H9 (cell line): ENCODE data around the gene CASD1. TPM values are rescaled to one million over a fixed set of nuclear protein-coding genes. Genes with fewer than 3 reads are reported as not detected.

Experiments used
- DNase-seq: peaks from one replicate; pipeline ENCODE4 v3.0.0-alpha.2; 2017
- H2AFZ ChIP-seq: one replicate; pipeline ENCODE4 v1.6.1; 2013; ENCODE audit warnings: mild to moderate bottlenecking, low read length, control low read depth, moderate library complexity
- H2AK5ac ChIP-seq: 2 replicates; pipeline ENCODE4 v1.6.1; 2013; ENCODE audit warnings: low read length, control low read depth, mixed read lengths; ENCODE audit not compliant: insufficient read length
- H2BK120ac ChIP-seq: one replicate; pipeline ENCODE4 v1.6.1; 2013; ENCODE audit warnings: low read depth, mild to moderate bottlenecking, low read length, control low read depth, inconsistent platforms; ENCODE audit not compliant: poor library complexity, severe bottlenecking
- H2BK12ac ChIP-seq: 2 replicates; pipeline ENCODE4 v1.6.1; 2013; ENCODE audit warnings: low read length, control low read depth, mixed read lengths, low read depth; ENCODE audit not compliant: insufficient read length
- H2BK15ac ChIP-seq: 2 replicates; pipeline ENCODE4 v1.6.1; 2013; ENCODE audit warnings: low read depth, low read length, control low read depth
- H2BK20ac ChIP-seq: one replicate; pipeline ENCODE4 v1.6.1; 2013; ENCODE audit warnings: low read depth, mild to moderate bottlenecking, low read length, control low read depth, inconsistent platforms; ENCODE audit not compliant: poor library complexity, severe bottlenecking
- H2BK5ac ChIP-seq: 2 replicates; pipeline ENCODE4 v1.6.1; 2013; ENCODE audit warnings: low read length, control low read depth, mixed read lengths; ENCODE audit not compliant: insufficient read length
- H3K14ac ChIP-seq: 2 replicates; pipeline ENCODE4 v1.6.1; 2013; ENCODE audit warnings: low read length, control low read depth; ENCODE audit not compliant: insufficient read depth
- H3K18ac ChIP-seq: 2 replicates; pipeline ENCODE4 v1.6.1; 2013; ENCODE audit warnings: low read depth, mild to moderate bottlenecking, mixed read lengths, low read length, control low read depth; ENCODE audit not compliant: insufficient read length
- H3K23ac ChIP-seq: 2 replicates; pipeline ENCODE4 v1.6.1; 2013; ENCODE audit warnings: low read length, control low read depth, mixed read lengths, low read depth; ENCODE audit not compliant: insufficient read length
- H3K23me2 ChIP-seq: 2 replicates; pipeline ENCODE4 v1.6.1; 2013; ENCODE audit warnings: low read depth, mild to moderate bottlenecking, mixed read lengths, low read length, control low read depth; ENCODE audit not compliant: insufficient read length, poor library complexity, severe bottlenecking
- H3K27ac ChIP-seq: 2 replicates; pipeline ENCODE4 v1.5.1; 2013; ENCODE audit warnings: low read length, control low read depth, mixed read lengths, low read depth; ENCODE audit not compliant: insufficient read length
- H3K27me3 ChIP-seq: 2 replicates; pipeline ENCODE4 v1.6.1; 2013; ENCODE audit warnings: low read length, control low read depth, inconsistent platforms; ENCODE audit not compliant: insufficient read depth
- H3K4ac ChIP-seq: 2 replicates; pipeline ENCODE4 v1.6.1; 2013; ENCODE audit warnings: low read depth, mild to moderate bottlenecking, control low read depth, inconsistent platforms, low read length, moderate library complexity
- H3K4me1 ChIP-seq: 2 replicates; pipeline ENCODE4 v1.6.1; 2013; ENCODE audit warnings: low read length, control low read depth, inconsistent platforms; ENCODE audit not compliant: insufficient read depth
- H3K4me2 ChIP-seq: 2 replicates; pipeline ENCODE4 v1.6.1; 2013; ENCODE audit warnings: low read length, control low read depth, mixed read lengths; ENCODE audit not compliant: insufficient read length, insufficient read depth
- H3K56ac ChIP-seq: 2 replicates; pipeline ENCODE4 v1.6.1; 2013; ENCODE audit warnings: low read depth, mild to moderate bottlenecking, mixed read lengths, low read length, control low read depth; ENCODE audit not compliant: insufficient read length
- H3K79me1 ChIP-seq: 2 replicates; pipeline ENCODE4 v1.6.1; 2013; ENCODE audit warnings: low read depth, mild to moderate bottlenecking, moderate library complexity, low read length, control low read depth, inconsistent platforms; ENCODE audit not compliant: insufficient read depth, poor library complexity, severe bottlenecking
- H3K79me2 ChIP-seq: 2 replicates; pipeline ENCODE4 v1.6.1; 2013; ENCODE audit warnings: low read length, control low read depth, inconsistent platforms; ENCODE audit not compliant: insufficient read depth
- H3K9ac ChIP-seq: 2 replicates; pipeline ENCODE4 v1.6.1; 2013; ENCODE audit warnings: low read length, control low read depth, mixed read lengths; ENCODE audit not compliant: insufficient read length; ENCODE audit errors: extremely low read depth
- H3K9me3 ChIP-seq: one replicate; pipeline ENCODE4 v1.6.1; 2013; ENCODE audit warnings: low read depth, low read length, inconsistent platforms; ENCODE audit not compliant: control insufficient read depth
- H3T11ph ChIP-seq: one replicate; pipeline ENCODE4 v1.6.1; 2013; ENCODE audit warnings: mild to moderate bottlenecking, low read length, control low read depth, inconsistent platforms
- H4K20me1 ChIP-seq: one replicate; pipeline ENCODE4 v1.6.1; 2013; ENCODE audit not compliant: control insufficient read depth, insufficient read length, insufficient read depth
- H4K5ac ChIP-seq: 2 replicates; pipeline ENCODE4 v1.6.1; 2013; ENCODE audit warnings: low read depth, mild to moderate bottlenecking, mixed read lengths, low read length, control low read depth; ENCODE audit not compliant: insufficient read length
- H4K8ac ChIP-seq: replicated peaks from 2 replicates; pipeline ENCODE4 v1.6.1; 2013; ENCODE audit warnings: low read length, control low read depth, mixed read lengths, low read depth; ENCODE audit not compliant: insufficient read length
- H4K91ac ChIP-seq: 2 replicates; pipeline ENCODE4 v1.6.1; 2013; ENCODE audit warnings: low read depth, mild to moderate bottlenecking, moderate library complexity, mixed read lengths, low read length, control low read depth; ENCODE audit not compliant: insufficient read length
- H3K27ac Mint-ChIP-seq, 3 experiments: 2 replicates in 2 of 3; 3 replicates in 1 of 3; pipeline ENCODE4 v1.8.0; 2020 to 2021; ENCODE audit warnings: mixed read lengths in 3 of 3, mild to moderate bottlenecking in 1 of 3, moderate library complexity in 1 of 3
- H3K27me3 Mint-ChIP-seq: 2 replicates; pipeline ENCODE4 v1.8.0; 2021; ENCODE audit warnings: low read depth, mild to moderate bottlenecking, moderate library complexity, mixed read lengths
- H3K36me3 Mint-ChIP-seq, 3 experiments: 2 replicates in 2 of 3; 3 replicates in 1 of 3; pipeline ENCODE4 v1.8.0; 2020 to 2021; ENCODE audit warnings: low read depth in 3 of 3, mixed read lengths in 3 of 3; ENCODE audit not compliant: insufficient read depth in 1 of 3
- H3K4me1 Mint-ChIP-seq, 2 experiments: 2 replicates each; pipeline ENCODE4 v1.8.0; 2020; ENCODE audit warnings: mixed read lengths in 2 of 2
- H3K4me3 Mint-ChIP-seq, 2 experiments: 2 replicates in 1 of 2; 3 replicates in 1 of 2; pipeline ENCODE4 v1.8.0; 2020 to 2021; ENCODE audit warnings: mild to moderate bottlenecking in 2 of 2, mixed read lengths in 2 of 2, moderate library complexity in 1 of 2
- H3K9me3 Mint-ChIP-seq, 2 experiments: 2 replicates in 1 of 2; 3 replicates in 1 of 2; pipeline ENCODE4 v1.8.0; 2020; ENCODE audit warnings: mild to moderate bottlenecking in 2 of 2, mixed read lengths in 2 of 2, moderate library complexity in 1 of 2
- WGBS: extraction: QIAGEN DNeasy Blood & Tissue Kit; methylation state at CpG from one replicate; pipeline ENCODE4 v1.1.7; 2013; ENCODE audit warnings: missing lambda C conversion rate, low lambda C conversion rate, mixed read lengths; ENCODE audit not compliant: insufficient read length; ENCODE audit errors: extremely low coverage; 5-methylcytosine and 5-hydroxymethylcytosine counted together
- total RNA-seq: library from RNA; stranded (reverse); gene quantifications from 2 replicates; pipeline ENCODE4 v1.2.1, GENCODE V29; 2021
- TF ChIP-seq, protein P1 (sequence below): fragments of 200-600 bp; sonication (generic); conservative IDR thresholded peaks from 3 replicates; pipeline ENCODE4 v1.8.0; 2021; ENCODE audit warnings: antibody characterized with exemption, mild to moderate bottlenecking

CASD1 gene
- total RNA-seq, 1 experiment from 2014 or later = 21.6 TPM

DNA sequence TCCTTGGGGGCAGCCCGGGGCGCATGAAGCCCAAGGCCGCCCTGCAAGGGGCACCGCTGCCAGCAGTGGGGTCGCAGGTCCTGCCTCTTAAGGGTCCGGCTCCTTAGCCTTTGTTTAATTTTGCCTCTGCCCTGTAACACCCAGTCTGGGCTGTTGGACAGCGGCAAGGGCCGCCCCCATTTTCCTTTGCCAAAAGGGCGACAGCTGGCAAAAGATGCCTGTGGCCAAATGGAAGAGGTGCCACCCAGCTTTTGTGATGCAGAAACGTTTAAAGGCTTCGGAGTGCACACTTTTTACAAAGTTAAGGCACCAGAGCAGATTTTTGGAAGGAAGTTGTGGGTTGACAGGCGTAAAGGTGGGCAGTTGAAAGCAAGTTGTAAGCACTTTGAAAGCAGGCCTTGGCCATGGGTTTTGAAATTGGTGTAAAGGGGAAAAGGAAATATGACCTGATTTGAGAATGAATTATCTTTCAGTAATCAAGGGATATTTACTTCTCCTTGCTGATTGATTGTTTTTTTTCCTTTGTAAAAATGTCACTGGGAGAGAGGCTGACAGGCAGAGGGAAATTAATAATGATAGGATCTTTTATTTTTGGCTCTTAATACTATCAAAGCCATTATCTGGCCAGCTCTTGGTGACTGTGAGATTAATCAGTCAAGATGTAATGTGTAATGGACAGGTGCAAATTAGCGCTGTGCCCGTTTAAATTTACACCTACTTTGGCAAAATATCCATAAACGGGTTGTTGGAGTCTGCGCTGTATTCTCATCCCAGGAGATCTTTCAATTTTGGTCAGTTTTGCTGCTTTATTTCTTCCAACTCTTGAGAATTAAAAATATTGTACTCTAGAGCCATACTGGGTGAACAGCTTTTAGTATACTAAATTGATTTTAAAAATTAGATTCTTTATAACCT, 1.2 kb downstream of the CASD1 start:
- H4K5ac ChIP-seq = no peak overlapping the region
- Mint-ChIP-seq H3K4me3 (peak overlapping the region; percentile 79 to 88), H3K27me3 (no peaks in the 10 kb centered on the region), H3K36me3 (no peaks in the 10 kb centered on the region; a peak in 1 of 7 replicates), H3K4me1 (peaks cover 45 to 52% of the 10 kb centered on the region in 2 experiments), H3K27ac (peak overlapping the region in 1 of 3 experiments; percentile 86; a peak in 4 of 7 replicates), H3K9me3 (no peaks in the 10 kb centered on the region)
- peaks cover 6% of the 10 kb centered on the region; the same call in 1 of the 2 replicates for H3K79me2 ChIP-seq
- peaks cover 3% of the 10 kb centered on the region; the same call in 1 of the 2 replicates for H3K4me1 ChIP-seq
- no peaks in the 10 kb centered on the region for H3K27me3 ChIP-seq
- no peak overlapping the region for H2BK5ac ChIP-seq
- H3K14ac ChIP-seq = peak overlapping the region; percentile 99
- H2BK20ac ChIP-seq = no peak overlapping the region
- no peaks in the 10 kb centered on the region for H3K79me1 ChIP-seq
- H2AK5ac ChIP-seq = no peak overlapping the region
- no peak overlapping the region for H3K56ac ChIP-seq
- peak overlapping the region; percentile 61 for H3K4me2 ChIP-seq
- peak overlapping the region; percentile 96 for H3K9ac ChIP-seq
- no CpG with 5 or more reads among the region's 16 CpGs for WGBS
- no peaks in the 10 kb centered on the region for H4K20me1 ChIP-seq
- H3K4ac ChIP-seq = no peak overlapping the region
- peaks cover 3% of the 10 kb centered on the region for H3K23me2 ChIP-seq
- H2AFZ ChIP-seq = no peak overlapping the region
- no peaks in the 10 kb centered on the region for H3K9me3 ChIP-seq
- TF ChIP-seq, protein P1, sequence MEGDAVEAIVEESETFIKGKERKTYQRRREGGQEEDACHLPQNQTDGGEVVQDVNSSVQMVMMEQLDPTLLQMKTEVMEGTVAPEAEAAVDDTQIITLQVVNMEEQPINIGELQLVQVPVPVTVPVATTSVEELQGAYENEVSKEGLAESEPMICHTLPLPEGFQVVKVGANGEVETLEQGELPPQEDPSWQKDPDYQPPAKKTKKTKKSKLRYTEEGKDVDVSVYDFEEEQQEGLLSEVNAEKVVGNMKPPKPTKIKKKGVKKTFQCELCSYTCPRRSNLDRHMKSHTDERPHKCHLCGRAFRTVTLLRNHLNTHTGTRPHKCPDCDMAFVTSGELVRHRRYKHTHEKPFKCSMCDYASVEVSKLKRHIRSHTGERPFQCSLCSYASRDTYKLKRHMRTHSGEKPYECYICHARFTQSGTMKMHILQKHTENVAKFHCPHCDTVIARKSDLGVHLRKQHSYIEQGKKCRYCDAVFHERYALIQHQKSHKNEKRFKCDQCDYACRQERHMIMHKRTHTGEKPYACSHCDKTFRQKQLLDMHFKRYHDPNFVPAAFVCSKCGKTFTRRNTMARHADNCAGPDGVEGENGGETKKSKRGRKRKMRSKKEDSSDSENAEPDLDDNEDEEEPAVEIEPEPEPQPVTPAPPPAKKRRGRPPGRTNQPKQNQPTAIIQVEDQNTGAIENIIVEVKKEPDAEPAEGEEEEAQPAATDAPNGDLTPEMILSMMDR = no peak
- H3K18ac ChIP-seq = peak overlapping the region; percentile 38
- no peak overlapping the region for H4K8ac ChIP-seq
- peak; percentile 56 for DNase-seq
- H3K27ac ChIP-seq = no peak overlapping the region
- no peak overlapping the region for H4K91ac ChIP-seq
- no peak overlapping the region for H2BK15ac ChIP-seq
- H3T11ph ChIP-seq = no peak overlapping the region
- no peak overlapping the region for H2BK12ac ChIP-seq
- H3K23ac ChIP-seq = no peak overlapping the region
- H2BK120ac ChIP-seq = no peak overlapping the region
